Esophagus squamous epithelium (tissue), 4 donors: ENCODE data around the gene FSTL4.

Experiments used
- POLR2A ChIP-seq, 4 donors: fragments of 450-650 bp; IDR thresholded peaks; one replicate each; pipeline ENCODE4 v1.6.1; 2017; ENCODE audit warnings: antibody characterized with exemption in 4 of 4, mild to moderate bottlenecking in 4 of 4, moderate library complexity in 3 of 4
- TF ChIP-seq, protein P1 (sequence below), 6 experiments: fragments of 450-650 bp in 4 of 6; fragments of 200-600 bp in 2 of 6; sonication (generic) in 2 of 6; IDR thresholded peaks; one replicate each; pipeline ENCODE4 v1.5.1; 2016 to 2019; ENCODE audit warnings: antibody characterized with exemption in 6 of 6, mild to moderate bottlenecking in 4 of 6, moderate library complexity in 4 of 6

- TF ChIP-seq, protein P1, sequence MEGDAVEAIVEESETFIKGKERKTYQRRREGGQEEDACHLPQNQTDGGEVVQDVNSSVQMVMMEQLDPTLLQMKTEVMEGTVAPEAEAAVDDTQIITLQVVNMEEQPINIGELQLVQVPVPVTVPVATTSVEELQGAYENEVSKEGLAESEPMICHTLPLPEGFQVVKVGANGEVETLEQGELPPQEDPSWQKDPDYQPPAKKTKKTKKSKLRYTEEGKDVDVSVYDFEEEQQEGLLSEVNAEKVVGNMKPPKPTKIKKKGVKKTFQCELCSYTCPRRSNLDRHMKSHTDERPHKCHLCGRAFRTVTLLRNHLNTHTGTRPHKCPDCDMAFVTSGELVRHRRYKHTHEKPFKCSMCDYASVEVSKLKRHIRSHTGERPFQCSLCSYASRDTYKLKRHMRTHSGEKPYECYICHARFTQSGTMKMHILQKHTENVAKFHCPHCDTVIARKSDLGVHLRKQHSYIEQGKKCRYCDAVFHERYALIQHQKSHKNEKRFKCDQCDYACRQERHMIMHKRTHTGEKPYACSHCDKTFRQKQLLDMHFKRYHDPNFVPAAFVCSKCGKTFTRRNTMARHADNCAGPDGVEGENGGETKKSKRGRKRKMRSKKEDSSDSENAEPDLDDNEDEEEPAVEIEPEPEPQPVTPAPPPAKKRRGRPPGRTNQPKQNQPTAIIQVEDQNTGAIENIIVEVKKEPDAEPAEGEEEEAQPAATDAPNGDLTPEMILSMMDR (IDR thresholded peaks at IDR 0.05): no peak
- no peak for TF ChIP-seq POLR2A (IDR thresholded peaks at IDR 0.05)
These were observed 31.9 kb upstream of the FSTL4 start for GRCh38 chr5:133644000-133644865.
